Left colon (tissue), 2 donors: Measurements from ENCODE around the gene TWNK. TPM values are rescaled to one million over a fixed set of nuclear protein-coding genes. Genes with fewer than 3 reads are reported as not detected.
A peak's percentile ranks its signal among the peaks of the same experiment; 100 is the strongest.
"Not testable (repeated sequence)": the region's sequence is repeated elsewhere in the genome, so short reads cannot be mapped to it uniquely, and the experiment has no call there.

Source experiments
- ATAC-seq: fragments of 200-7000 bp; cut with Tn5 transposase; one replicate; pipeline ENCODE4 v1.9.1; 2020; ENCODE audit warnings: mild to moderate bottlenecking, moderate library complexity
- DNase-seq, 2 donors: peaks; one replicate each; pipeline ENCODE4 v3.0.0-alpha.2; 2020
- intact Hi-C, 2 donors: fragments of 100-400 bp; cut with DNase I in 1 of 2; cut with micrococcal nuclease in 1 of 2; formaldehyde crosslinking; loops; one replicate each; pipeline versions ENCODE4 v1.11.2 to v1.14.0; 2022; cut with DNase I, micrococcal nuclease
- total RNA-seq, 2 donors: library from RNA; stranded (reverse); fragmentation: NEBNext Ultra II Directional; extraction: Animal tissue kit (Norgen Biotek cat#: 25700); gene quantifications; one replicate each; pipeline ENCODE4 v1.2.1, GENCODE V29; 2021
- donor health status: DM: no; HTN: no; CAD: no.
- donor health status: DM: yes; HTN: yes; CAD: no.

The TWNK gene
- total RNA-seq, 2 donors from 2014 or later, result 3.7 to 5.8 TPM

- peak; percentile 64 for ATAC-seq
- intact Hi-C loops, result no loop called here
- DNase-seq, result peak; percentile 73 to 84
Observed at GRCh38 chr10:100970914-100971811, 16.2 kb upstream of the TWNK start.

- peak in 1 of 2 donors; percentile 31 for DNase-seq
- intact Hi-C loops, result no loop called here
- no peak for ATAC-seq
Observed at GRCh38 chr10:100972115-100972903, 15.0 kb upstream of the TWNK start.

GRCh38 chr10:100972904-100973535, 14.3 kb upstream of the TWNK start:
- DNase-seq (no peak), ATAC-seq (no peak)
- intact Hi-C loops, result no loop called here

GRCh38 chr10:100975397-100975796, 11.9 kb upstream of the TWNK start:
- DNase-seq, ATAC-seq, intact Hi-C loops: not testable (repeated sequence)

GRCh38 chr10:100976906-100977305, 10.4 kb upstream of the TWNK start:
- DNase-seq (no peak), ATAC-seq (no peak)
- intact Hi-C loops, result no loop called here

- intact Hi-C loops, result no loop called here
- DNase-seq, result no peak
- ATAC-seq, result no peak
Observed at GRCh38 chr10:100977436-100977835, 9.9 kb upstream of the TWNK start.

GRCh38 chr10:100978121-100978900, 9.0 kb upstream of the TWNK start:
- DNase-seq, result no peak
- intact Hi-C loops, result no loop called here

GRCh38 chr10:100978901-100979195, 8.5 kb upstream of the TWNK start:
- no peak for DNase-seq
- intact Hi-C loops, result no loop called here
- no peak for ATAC-seq

More at GRCh38 chr10:100978121-100978900, 9.0 kb upstream of the TWNK start:
- no peak for ATAC-seq

GRCh38 chr10:100979791-100980272, 7.5 kb upstream of the TWNK start:
- DNase-seq (no peak), ATAC-seq (no peak)
- intact Hi-C loops, result no loop called here

- intact Hi-C loops, result no loop called here
- DNase-seq, result no peak
- no peak for ATAC-seq
Observed at GRCh38 chr10:100980311-100980710, 7.0 kb upstream of the TWNK start.

- DNase-seq, result no peak
- intact Hi-C loops, result no loop called here
- ATAC-seq, result no peak
Observed at GRCh38 chr10:100980711-100981110, 6.6 kb upstream of the TWNK start.

- intact Hi-C loops, result no loop called here
- ATAC-seq (no peak), DNase-seq (no peak)
Observed at GRCh38 chr10:100981178-100981772, 6.1 kb upstream of the TWNK start.

- DNase-seq, result peak in 1 of 2 donors; percentile 5
- intact Hi-C loops, result no loop called here
- ATAC-seq, result no peak
Observed at GRCh38 chr10:100982916-100983830, 4.2 kb upstream of the TWNK start.

GRCh38 chr10:100983868-100984671, 3.3 kb upstream of the TWNK start:
- peak; percentile 6 to 23 for DNase-seq
- intact Hi-C loops, result no loop called here
- no peak for ATAC-seq

GRCh38 chr10:100984672-100985177, 2.6 kb upstream of the TWNK start:
- DNase-seq (peak; percentile 5 to 14), ATAC-seq (no peak)
- intact Hi-C loops, result no loop called here

GRCh38 chr10:100985336-100985735, 2.0 kb upstream of the TWNK start:
- no peak for ATAC-seq
- DNase-seq, result peak in 1 of 2 donors; percentile 18
- intact Hi-C loops, result no loop called here
